Upper lobe of left lung (tissue), 4 donors: Measurements from ENCODE around the gene NAPB.

Source experiments
- CTCF ChIP-seq, 6 experiments: fragments of 450-650 bp in 4 of 6; fragments of 200-600 bp in 2 of 6; sonication (generic) in 2 of 6; IDR thresholded peaks; one replicate each; pipeline ENCODE4 v1.5.1; 2016 to 2019; ENCODE audit warnings: antibody characterized with exemption in 6 of 6
- EP300 ChIP-seq, 4 donors: sonication (generic); formaldehyde crosslinking; IDR thresholded peaks; one replicate each; pipeline ENCODE4 v1.5.1; 2017; ENCODE audit warnings: antibody characterized with exemption in 4 of 4, control low read depth in 2 of 4
- POLR2A ChIP-seq, 4 donors: fragments of 450-650 bp; IDR thresholded peaks; one replicate each; pipeline ENCODE4 v1.5.1; 2016 to 2017; ENCODE audit warnings: antibody characterized with exemption in 4 of 4, mild to moderate bottlenecking in 2 of 4

- TF ChIP-seq POLR2A (IDR thresholded peaks at IDR 0.05) (no peak), EP300 (IDR thresholded peaks at IDR 0.05) (no peak), CTCF (IDR thresholded peaks at IDR 0.05) (no peak)
Observed at GRCh38 chr20:23397961-23398360, 23.3 kb downstream of the NAPB start.
